CD4-positive, alpha-beta T cell treated with Interferon alpha-2 for 1 hour (primary cell): ENCODE results near the gene HDAC4.

Experiments
- DNase-seq, 2 donors: peaks; one replicate each; pipeline ENCODE4 v3.0.0-alpha.2; 2020 to 2022

The HDAC4 gene

GRCh38 chr2:239304533-239305221 is 96.1 kb downstream of the HDAC4 start:
- DNase-seq = no peak

- no peak for DNase-seq
These were observed 96.9 kb downstream of the HDAC4 start for GRCh38 chr2:239303711-239304532.

- DNase-seq = peak in 1 of 2 donors; percentile 41
These were observed 97.8 kb downstream of the HDAC4 start for GRCh38 chr2:239302808-239303557.

GRCh38 chr2:239302083-239302807 is 98.6 kb downstream of the HDAC4 start:
- no peak for DNase-seq

GRCh38 chr2:239300871-239301735 is 99.7 kb downstream of the HDAC4 start:
- no peak for DNase-seq

GRCh38 chr2:239300242-239300641 is 100.6 kb downstream of the HDAC4 start:
- no peak for DNase-seq

GRCh38 chr2:239299218-239299939 is 101.4 kb downstream of the HDAC4 start:
- DNase-seq = no peak

GRCh38 chr2:239298116-239298804 is 102.6 kb downstream of the HDAC4 start:
- DNase-seq = peak; percentile 70 to 82

GRCh38 chr2:239297142-239298004 is 103.4 kb downstream of the HDAC4 start:
- DNase-seq = peak in 1 of 2 donors; percentile 33

GRCh38 chr2:239296020-239296932 is 104.5 kb downstream of the HDAC4 start:
- no peak for DNase-seq

GRCh38 chr2:239295377-239296019 is 105.3 kb downstream of the HDAC4 start:
- DNase-seq = peak in 1 of 2 donors; percentile 47

- no peak for DNase-seq
These were observed 106.2 kb downstream of the HDAC4 start for GRCh38 chr2:239294571-239295054.

GRCh38 chr2:239293775-239294430 is 106.9 kb downstream of the HDAC4 start:
- peak; percentile 38 to 60 for DNase-seq

GRCh38 chr2:239292959-239293774 is 107.7 kb downstream of the HDAC4 start:
- no peak for DNase-seq

GRCh38 chr2:239292531-239292930 is 108.3 kb downstream of the HDAC4 start:
- DNase-seq = no peak
